ENCODE measurements around the gene SRCIN1. TPM values are rescaled to one million over a fixed set of nuclear protein-coding genes. Genes with fewer than 3 reads are reported as not detected.
"Not testable (repeated sequence)": the region's sequence is repeated elsewhere in the genome, so short reads cannot be mapped to it uniquely, and the experiment has no call there.

The SRCIN1 gene
- total RNA-seq, 1 experiment from 2014 or later, result 6.9 TPM

GRCh38 chr17:38625482-38625881, 19.7 kb upstream of the SRCIN1 start:
- H4K91ac ChIP-seq (ENCODE audit: insufficient read length, low read depth, low read length), result no peak overlapping the region
- no peak overlapping the region for H2BK15ac ChIP-seq (ENCODE audit: low read depth, low read length)
- H2AK5ac ChIP-seq (ENCODE audit: insufficient read length, low read length), result no peak overlapping the region
- no peak overlapping the region for H3K4ac ChIP-seq (ENCODE audit: low read depth, low read length)
- H3K4me2 ChIP-seq (ENCODE audit: insufficient read depth, insufficient read length, low read length), result no peak overlapping the region
- no peak overlapping the region for H3K14ac ChIP-seq (ENCODE audit: insufficient read depth, low read length)
- peaks cover 3 to 12% of the 10 kb centered on the region in 2 experiments for H3K4me1 Mint-ChIP-seq
- H2AFZ ChIP-seq (ENCODE audit: low read length), result no peak overlapping the region
- peaks cover 3% of the 10 kb centered on the region for H3K27me3 Mint-ChIP-seq (ENCODE audit: low read depth)
- H2BK20ac ChIP-seq (ENCODE audit: low read depth, low read length, poor library complexity, severe bottlenecking), result no peak overlapping the region
- H3K27me3 ChIP-seq (ENCODE audit: insufficient read depth, low read length), result no peaks in the 10 kb centered on the region
- H4K5ac ChIP-seq (ENCODE audit: insufficient read length, low read depth, low read length), result no peak overlapping the region
- no peak overlapping the region for H2BK5ac ChIP-seq (ENCODE audit: insufficient read length, low read length)
- no peaks in the 10 kb centered on the region for H3K23me2 ChIP-seq (ENCODE audit: insufficient read length, low read depth, low read length, poor library complexity, severe bottlenecking)
- H3T11ph ChIP-seq (ENCODE audit: low read length), result no peak overlapping the region
- no peaks in the 10 kb centered on the region for H3K9me3 ChIP-seq (ENCODE audit: control insufficient read depth, low read depth, low read length)
- H3K4me1 ChIP-seq (ENCODE audit: insufficient read depth, low read length), result no peaks in the 10 kb centered on the region
- TF ChIP-seq CTCF (conservative IDR thresholded peaks at IDR 0.05), result no peak
- no peak overlapping the region for H3K18ac ChIP-seq (ENCODE audit: insufficient read length, low read depth, low read length)
- no peak overlapping the region for H3K23ac ChIP-seq (ENCODE audit: insufficient read length, low read depth, low read length)
- H3K27ac Mint-ChIP-seq, result no peak overlapping the region; a peak in 1 of 7 replicates
- no peaks in the 10 kb centered on the region for H3K79me2 ChIP-seq (ENCODE audit: insufficient read depth, low read length)
- H4K8ac ChIP-seq (replicated peaks; ENCODE audit: insufficient read length, low read depth, low read length), result no peak overlapping the region
- H4K20me1 ChIP-seq (ENCODE audit: control insufficient read depth, insufficient read depth, insufficient read length), result no peaks in the 10 kb centered on the region
- peaks cover 0 to 5% (median 3%) of the 10 kb centered on the region in 3 experiments; a peak in 4 of 7 replicates for H3K36me3 Mint-ChIP-seq (ENCODE audit: insufficient read depth in 1 of 3, low read depth in 3 of 3)
- H3K4me3 Mint-ChIP-seq, result no peak overlapping the region
- H3K79me1 ChIP-seq (ENCODE audit: insufficient read depth, low read depth, low read length, poor library complexity, severe bottlenecking), result no peaks in the 10 kb centered on the region
- H2BK120ac ChIP-seq (ENCODE audit: low read depth, low read length, poor library complexity, severe bottlenecking), result no peak overlapping the region
- no peak for DNase-seq
- no peak overlapping the region for H3K56ac ChIP-seq (ENCODE audit: insufficient read length, low read depth, low read length)
- no peak overlapping the region for H3K9ac ChIP-seq (ENCODE audit: extremely low read depth, insufficient read length, low read length)
- no peak overlapping the region for H3K27ac ChIP-seq (ENCODE audit: insufficient read length, low read depth, low read length)
- peaks cover 7% of the 10 kb centered on the region in 2 experiments for H3K9me3 Mint-ChIP-seq
- no peak overlapping the region for H2BK12ac ChIP-seq (ENCODE audit: insufficient read length, low read depth, low read length)

GRCh38 chr17:38624782-38625355, 19.1 kb upstream of the SRCIN1 start:
- H2BK12ac ChIP-seq (ENCODE audit: insufficient read length, low read depth, low read length); H3K14ac ChIP-seq (ENCODE audit: insufficient read depth, low read length); H2AFZ ChIP-seq (ENCODE audit: low read length); H3K23me2 ChIP-seq (ENCODE audit: insufficient read length, low read depth, low read length, poor library complexity, severe bottlenecking); H3K9me3 Mint-ChIP-seq; H3K4me2 ChIP-seq (ENCODE audit: insufficient read depth, insufficient read length, low read length); H2BK20ac ChIP-seq (ENCODE audit: low read depth, low read length, poor library complexity, severe bottlenecking); H3K18ac ChIP-seq (ENCODE audit: insufficient read length, low read depth, low read length); H3K79me1 ChIP-seq (ENCODE audit: insufficient read depth, low read depth, low read length, poor library complexity, severe bottlenecking); DNase-seq; H3K9ac ChIP-seq (ENCODE audit: extremely low read depth, insufficient read length, low read length); H3K56ac ChIP-seq (ENCODE audit: insufficient read length, low read depth, low read length); H3K27me3 Mint-ChIP-seq (ENCODE audit: low read depth); H4K20me1 ChIP-seq (ENCODE audit: control insufficient read depth, insufficient read depth, insufficient read length); H2BK15ac ChIP-seq (ENCODE audit: low read depth, low read length); H3K36me3 Mint-ChIP-seq (ENCODE audit: insufficient read depth in 1 of 3, low read depth in 3 of 3); H2AK5ac ChIP-seq (ENCODE audit: insufficient read length, low read length); H4K5ac ChIP-seq (ENCODE audit: insufficient read length, low read depth, low read length); H4K8ac ChIP-seq (replicated peaks; ENCODE audit: insufficient read length, low read depth, low read length); H2BK5ac ChIP-seq (ENCODE audit: insufficient read length, low read length); H3K27ac ChIP-seq (ENCODE audit: insufficient read length, low read depth, low read length); H2BK120ac ChIP-seq (ENCODE audit: low read depth, low read length, poor library complexity, severe bottlenecking); H4K91ac ChIP-seq (ENCODE audit: insufficient read length, low read depth, low read length); H3K23ac ChIP-seq (ENCODE audit: insufficient read length, low read depth, low read length); H3K79me2 ChIP-seq (ENCODE audit: insufficient read depth, low read length); H3K4me1 ChIP-seq (ENCODE audit: insufficient read depth, low read length); H3K9me3 ChIP-seq (ENCODE audit: control insufficient read depth, low read depth, low read length); H3T11ph ChIP-seq (ENCODE audit: low read length); H3K4me3 Mint-ChIP-seq; H3K4ac ChIP-seq (ENCODE audit: low read depth, low read length); H3K27me3 ChIP-seq (ENCODE audit: insufficient read depth, low read length); H3K27ac Mint-ChIP-seq: not testable (repeated sequence)
- peaks cover 8 to 15% of the 10 kb centered on the region in 2 experiments for H3K4me1 Mint-ChIP-seq
- WGBS (ENCODE audit: extremely low coverage, insufficient read length, low lambda C conversion rate), result no CpG with 5 or more reads among the region's 14 CpGs

Measured in H9 (cell line).